Naive thymus-derived CD4-positive, alpha-beta T cell (primary cell): ENCODE results near the gene ADORA3. TPM values are rescaled to one million over a fixed set of nuclear protein-coding genes. Genes with fewer than 3 reads are reported as not detected.
A peak's percentile ranks its signal among the peaks of the same experiment; 100 is the strongest.

ENCODE experiments used
- ATAC-seq: fragments of 150-1000 bp; cut with Tn5 transposase; 2 replicates; pipeline ENCODE4 v1.10.0; 2021; ENCODE audit warnings: mild to moderate bottlenecking, moderate library complexity
- CTCF ChIA-PET: fragments of 350-600 bp; sonication (Branson Sonifier 250); formaldehyde crosslinking; loops from one replicate; lab custom pipeline; 2021; ENCODE audit warnings: antibody characterized with exemption; lab: Charles Lee
- POLR2A ChIA-PET: fragments of 350-600 bp; sonication (Branson Sonifier 250); formaldehyde crosslinking; loops from one replicate; lab custom pipeline; 2021; ENCODE audit warnings: antibody characterized with exemption, inconsistent platforms; lab: Charles Lee
- DNase-seq, 9 donors: peaks; one replicate each; pipeline versions ENCODE4 v3.0.0 to v3.0.0-alpha.2; 2020 to 2022; ENCODE audit warnings: mixed read lengths in 1 of 9
- H3K27ac ChIP-seq: one replicate; pipeline ENCODE4 v1.7.0; 2013; ENCODE audit warnings: mild to moderate bottlenecking, low read depth, low read length, moderate library complexity
- H3K27me3 ChIP-seq, 2 donors: one replicate each; pipeline ENCODE4 v1.7.0; 2013; ENCODE audit warnings: low read length in 2 of 2, mild to moderate bottlenecking in 2 of 2, moderate library complexity in 2 of 2; ENCODE audit not compliant: control insufficient read depth in 2 of 2, insufficient read depth in 2 of 2
- H3K36me3 ChIP-seq, 3 experiments: 1 replicate in 2 of 3; 2 replicates in 1 of 3; pipeline ENCODE4 v1.7.0; 2013; ENCODE audit warnings: low read length in 3 of 3, mild to moderate bottlenecking in 3 of 3, moderate library complexity in 1 of 3; ENCODE audit not compliant: insufficient read depth in 3 of 3, control insufficient read depth in 2 of 3
- H3K4me1 ChIP-seq, 2 donors: one replicate each; pipeline ENCODE4 v1.7.0; 2013; ENCODE audit warnings: low read length in 2 of 2, mild to moderate bottlenecking in 2 of 2, moderate library complexity in 1 of 2; ENCODE audit not compliant: control insufficient read depth in 2 of 2, insufficient read depth in 2 of 2
- H3K4me3 ChIP-seq: 2 replicates; pipeline ENCODE4 v1.7.0; 2013; ENCODE audit warnings: mild to moderate bottlenecking, low read length
- H3K9me3 ChIP-seq, 3 experiments: 1 replicate in 2 of 3; 2 replicates in 1 of 3; pipeline ENCODE4 v1.7.0; 2013; ENCODE audit warnings: low read length in 3 of 3; ENCODE audit not compliant: control insufficient read depth in 2 of 3
- H3K27ac Mint-ChIP-seq, 9 donors: one replicate each; pipeline ENCODE4 v1.8.0; 2020 to 2022; ENCODE audit warnings: mixed read lengths in 9 of 9, mild to moderate bottlenecking in 8 of 9, moderate library complexity in 5 of 9, inconsistent platforms in 2 of 9
- H3K27me3 Mint-ChIP-seq, 5 donors: one replicate each; pipeline ENCODE4 v1.8.0; 2021 to 2022; ENCODE audit warnings: mixed read lengths in 5 of 5, mild to moderate bottlenecking in 1 of 5
- H3K36me3 Mint-ChIP-seq, 5 donors: one replicate each; pipeline ENCODE4 v1.8.0; 2020 to 2022; ENCODE audit warnings: mixed read lengths in 5 of 5, mild to moderate bottlenecking in 3 of 5, inconsistent platforms in 1 of 5
- H3K4me1 Mint-ChIP-seq, 7 donors: one replicate each; pipeline ENCODE4 v1.8.0; 2020 to 2022; ENCODE audit warnings: mixed read lengths in 7 of 7, mild to moderate bottlenecking in 3 of 7, inconsistent platforms in 1 of 7
- H3K4me3 Mint-ChIP-seq, 10 donors: one replicate each; pipeline ENCODE4 v1.8.0; 2020 to 2022; ENCODE audit warnings: mild to moderate bottlenecking in 10 of 10, mixed read lengths in 10 of 10, moderate library complexity in 6 of 10, inconsistent platforms in 2 of 10
- H3K9me3 Mint-ChIP-seq, 11 donors: one replicate each; pipeline ENCODE4 v1.8.0; 2020 to 2022; ENCODE audit warnings: mixed read lengths in 11 of 11, mild to moderate bottlenecking in 4 of 11, inconsistent platforms in 1 of 11, moderate library complexity in 1 of 11
- intact Hi-C, 2 donors: fragments of 100-400 bp; cut with micrococcal nuclease; formaldehyde crosslinking; loops; one replicate each; pipeline ENCODE4 v1.15.1; 2023
- polyA plus RNA-seq, 2 donors: library from polyadenylated mRNA; unstranded; fragments of 300-500 nt; fragmentation: Illumina TruSeq; gene quantifications; one replicate each; pipeline ENCODE4 v1.2.3, GENCODE V29; 2021
- total RNA-seq, 6 experiments: library from RNA in 5 of 6; stranded (reverse) in 5 of 6; gene quantifications; 1 replicate in 5 of 6; 2 replicates in 1 of 6; pipeline ENCODE4 v1.2.3 and lab custom pipeline; 2021 to 2026

The ADORA3 gene
- total and polyA plus RNA-seq, 7 experiments from 2014 or later = 0.66 to 1.6 (median 1.0) TPM; not detected in 4

DNA sequence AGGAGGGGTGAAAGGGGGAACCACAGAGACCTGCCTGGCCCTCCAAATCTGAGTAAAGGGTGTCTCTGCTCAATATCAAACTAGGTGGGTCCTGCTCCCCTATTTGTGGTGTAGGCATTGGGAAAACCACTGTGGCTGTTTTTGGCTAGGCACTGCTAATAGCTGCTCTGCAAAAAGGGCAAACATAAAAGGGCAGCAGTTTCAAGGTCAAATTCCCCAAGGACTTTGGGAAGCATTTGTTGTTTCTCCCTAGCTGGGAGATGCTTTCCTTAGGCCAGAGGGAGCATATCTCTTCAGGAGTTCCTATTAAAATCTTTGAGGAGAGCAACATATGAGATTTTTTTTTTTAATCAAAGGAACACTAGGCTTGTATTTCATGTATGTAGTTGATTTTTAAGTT, 27.2 kb downstream of the ADORA3 start:
- peaks cover 0 to 18% (median 0%) of the 10 kb centered on the region in 5 donors for H3K27me3 Mint-ChIP-seq
- peaks cover 9 to 27% (median 19%) of the 10 kb centered on the region in 5 donors for H3K36me3 Mint-ChIP-seq
- H3K4me3 Mint-ChIP-seq = peak overlapping the region in 9 of 10 donors; percentile 76 to 98 (median 92)
- intact Hi-C loops = loop anchor here (1.0 to 10.0 kb wide), 3 partner anchors 251 to 1261 kb away; partner anchors contain the start of genes CHI3L2 (in 1 of the 2), DDX20 (in 1 of the 2) and KCNC4 (in 1 of the 2)
- Histone ChIP-seq H3K36me3 (peaks cover 0 to 11% (median 5%) of the 10 kb centered on the region in 3 experiments), H3K27me3 (no peaks in the 10 kb centered on the region), H3K9me3 (no peaks in the 10 kb centered on the region), H3K4me1 (peaks cover 53% of the 10 kb centered on the region in 2 donors), H3K4me3 (peak overlapping the region; percentile 48), H3K27ac (peak overlapping the region; percentile 87)
- POLR2A ChIA-PET = interaction anchor here (0.6 to 9.0 kb wide), 16 partner anchors 8 to 279 kb away, joined by 3 to 96 read pairs (median 3); partner anchors contain the start of genes ADORA3, ATP5PB, TMIGD3 and WDR77
- peak overlapping the region in 6 of 9 donors; percentile 89 to 96 (median 92) for H3K27ac Mint-ChIP-seq
- H3K4me1 Mint-ChIP-seq = peaks cover 34 to 66% (median 53%) of the 10 kb centered on the region in 7 donors
- CTCF ChIA-PET = interaction anchor here (0.6 to 9.9 kb wide), 7 partner anchors 27 to 294 kb away, joined by 3 to 83 read pairs (median 3); partner anchors contain the start of genes ADORA3, DDX20 and TMIGD3
- ATAC-seq (no peak), DNase-seq (no peak)
- H3K9me3 Mint-ChIP-seq = peaks cover 0 to 5% (median 0%) of the 10 kb centered on the region in 11 donors

DNA sequence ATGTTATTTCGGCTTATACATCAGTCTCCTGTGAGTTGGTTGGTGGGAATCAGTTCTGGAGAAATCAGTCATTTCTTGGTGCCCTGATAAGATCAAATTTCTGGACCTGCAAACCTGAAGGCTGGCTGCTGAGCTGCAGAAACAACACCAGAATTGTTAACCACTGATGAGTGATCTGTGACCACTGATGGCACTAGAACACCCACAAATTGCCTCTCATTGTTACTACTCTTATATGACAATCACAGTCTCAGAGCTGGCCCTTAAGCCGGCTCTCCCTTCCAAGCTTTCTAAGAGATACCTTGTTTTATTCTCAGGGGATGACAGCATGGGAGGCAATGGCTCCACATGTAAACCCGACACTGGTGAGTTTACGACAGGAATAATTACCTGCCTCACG, 27.7 kb downstream of the ADORA3 start:
- Mint-ChIP-seq H3K4me1 (peaks cover 34 to 64% (median 51%) of the 10 kb centered on the region in 7 donors), H3K9me3 (peaks cover 0 to 5% (median 0%) of the 10 kb centered on the region in 11 donors), H3K36me3 (peaks cover 9 to 27% (median 19%) of the 10 kb centered on the region in 5 donors), H3K4me3 (peak overlapping the region in 9 of 10 donors; percentile 75 to 98 (median 92)), H3K27ac (peak overlapping the region in 6 of 9 donors; percentile 89 to 96 (median 92)), H3K27me3 (peaks cover 0 to 18% (median 0%) of the 10 kb centered on the region in 5 donors)
- H3K27ac ChIP-seq = peak overlapping the region; percentile 87
- intact Hi-C loops = loop anchor here (1.0 to 10.0 kb wide), 4 partner anchors 26 to 1261 kb away; partner anchors contain the start of genes ATP5PB (in 1 of the 2), CHI3L2 (in 1 of the 2), DDX20 (in 1 of the 2) and KCNC4 (in 1 of the 2)
- peaks cover 55 to 56% of the 10 kb centered on the region in 2 donors for H3K4me1 ChIP-seq
- peaks cover 0 to 11% (median 5%) of the 10 kb centered on the region in 3 experiments for H3K36me3 ChIP-seq
- ChIA-PET POLR2A (interaction anchor here (0.6 to 9.0 kb wide), 13 partner anchors 9 to 279 kb away, joined by 3 to 96 read pairs (median 4); partner anchors contain the start of genes ADORA3, ATP5PB, TMIGD3 and WDR77), CTCF (interaction anchor here (0.6 to 9.9 kb wide), 5 partner anchors 32 to 294 kb away, joined by 3 to 83 read pairs (median 3); no protein-coding TSS in a partner anchor)
- peak overlapping the region; percentile 48 for H3K4me3 ChIP-seq
- H3K27me3 ChIP-seq = no peaks in the 10 kb centered on the region
- DNase-seq (peak in 1 of 9 donors; percentile 33), ATAC-seq (no peak)
- no peaks in the 10 kb centered on the region for H3K9me3 ChIP-seq

DNA sequence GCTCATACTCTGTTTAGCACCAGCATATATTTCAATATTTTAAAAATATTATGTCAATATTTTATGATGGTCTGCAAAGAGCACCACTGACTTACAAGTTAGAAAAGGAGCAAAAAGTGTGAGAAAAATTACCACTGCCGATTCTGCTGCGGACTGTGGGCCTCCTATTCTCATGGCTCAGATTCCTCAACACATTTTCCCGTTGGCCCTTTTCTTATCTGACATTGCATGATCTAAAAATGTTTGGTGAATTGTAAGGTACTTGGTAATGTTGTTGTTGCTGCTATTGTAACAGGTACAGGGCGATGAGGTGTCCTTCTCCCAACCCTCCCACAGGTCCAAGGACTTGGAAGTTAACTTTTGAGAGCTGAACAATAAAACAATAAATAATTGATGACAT, 28.9 kb downstream of the ADORA3 start:
- H3K27me3 ChIP-seq = no peaks in the 10 kb centered on the region
- ChIA-PET POLR2A (interaction anchor here (0.6 to 9.0 kb wide), 7 partner anchors 23 to 1980 kb away, joined by 3 to 96 read pairs (median 3); partner anchors contain the start of genes ATP5PB and WDR77), CTCF (interaction anchor here (0.6 to 9.9 kb wide), 4 partner anchors 25 to 239 kb away, joined by 3 to 83 read pairs (median 4); partner anchors contain the start of genes ATP5PB and WDR77)
- Mint-ChIP-seq H3K4me3 (peak overlapping the region in 9 of 10 donors; percentile 87 to 98 (median 92)), H3K27me3 (peaks cover 0 to 12% (median 0%) of the 10 kb centered on the region in 5 donors), H3K27ac (peak overlapping the region in 5 of 9 donors; percentile 91 to 96 (median 93)), H3K4me1 (peaks cover 32 to 53% (median 43%) of the 10 kb centered on the region in 7 donors), H3K9me3 (peaks cover 0 to 5% (median 0%) of the 10 kb centered on the region in 11 donors), H3K36me3 (peaks cover 9 to 27% (median 19%) of the 10 kb centered on the region in 5 donors)
- H3K4me3 ChIP-seq = peak overlapping the region; percentile 48
- intact Hi-C loops = loop anchor here (5.0 to 10.0 kb wide), 3 partner anchors 33 to 1260 kb away; partner anchors contain the start of genes CHI3L2 (in 1 of the 2) and KCNC4 (in 1 of the 2)
- peak overlapping the region; percentile 87 for H3K27ac ChIP-seq
- H3K4me1 ChIP-seq = peaks cover 66 to 68% of the 10 kb centered on the region in 2 donors
- ATAC-seq (no peak), DNase-seq (no peak)
- H3K9me3 ChIP-seq = no peaks in the 10 kb centered on the region
- H3K36me3 ChIP-seq = peaks cover 0 to 11% (median 5%) of the 10 kb centered on the region in 3 experiments

DNA sequence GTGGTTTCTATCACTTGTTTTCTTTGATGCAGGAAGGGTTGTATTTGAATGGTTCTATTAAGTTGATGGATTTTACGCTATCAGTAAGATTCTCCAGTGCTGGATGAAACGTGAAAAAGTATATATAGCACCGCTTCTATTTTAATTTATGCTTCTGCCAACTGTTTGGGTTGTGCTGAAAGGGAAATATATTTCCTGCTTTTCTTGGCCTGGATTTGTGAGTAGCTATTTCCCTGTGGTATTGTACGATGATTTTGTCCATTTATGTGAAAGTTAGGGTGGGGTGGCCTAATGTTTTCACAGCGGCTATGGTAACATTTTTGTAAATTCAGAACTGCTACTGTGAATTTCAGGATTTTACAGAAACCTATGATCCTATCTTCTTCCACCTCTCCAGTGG, 29.3 kb downstream of the ADORA3 start:
- Histone ChIP-seq H3K27me3 (no peaks in the 10 kb centered on the region), H3K36me3 (peaks cover 0 to 11% (median 5%) of the 10 kb centered on the region in 3 experiments), H3K4me3 (peak overlapping the region; percentile 48), H3K4me1 (peaks cover 70 to 71% of the 10 kb centered on the region in 2 donors), H3K9me3 (no peaks in the 10 kb centered on the region), H3K27ac (peak overlapping the region; percentile 87)
- DNase-seq (no peak), ATAC-seq (no peak)
- Mint-ChIP-seq H3K36me3 (peaks cover 9 to 27% (median 19%) of the 10 kb centered on the region in 5 donors), H3K27ac (peak overlapping the region in 6 of 9 donors; percentile 84 to 96 (median 92)), H3K4me3 (peak overlapping the region in 9 of 10 donors; percentile 87 to 98 (median 92)), H3K9me3 (peaks cover 0 to 5% (median 0%) of the 10 kb centered on the region in 11 donors), H3K27me3 (peaks cover 0 to 10% (median 0%) of the 10 kb centered on the region in 5 donors), H3K4me1 (peaks cover 31 to 51% (median 43%) of the 10 kb centered on the region in 7 donors)
- ChIA-PET POLR2A (interaction anchor here (0.9 to 9.0 kb wide), 6 partner anchors 23 to 240 kb away, joined by 3 to 96 read pairs (median 3); partner anchors contain the start of genes ATP5PB and WDR77), CTCF (interaction anchor here (1.0 to 9.9 kb wide), 4 partner anchors 21 to 34 kb away, joined by 3 to 83 read pairs (median 4); partner anchors contain the start of genes ATP5PB and WDR77)
- intact Hi-C loops = loop anchor here (5.0 to 10.0 kb wide), 3 partner anchors 33 to 1259 kb away; partner anchors contain the start of genes CHI3L2 (in 1 of the 2) and KCNC4 (in 1 of the 2)

DNA sequence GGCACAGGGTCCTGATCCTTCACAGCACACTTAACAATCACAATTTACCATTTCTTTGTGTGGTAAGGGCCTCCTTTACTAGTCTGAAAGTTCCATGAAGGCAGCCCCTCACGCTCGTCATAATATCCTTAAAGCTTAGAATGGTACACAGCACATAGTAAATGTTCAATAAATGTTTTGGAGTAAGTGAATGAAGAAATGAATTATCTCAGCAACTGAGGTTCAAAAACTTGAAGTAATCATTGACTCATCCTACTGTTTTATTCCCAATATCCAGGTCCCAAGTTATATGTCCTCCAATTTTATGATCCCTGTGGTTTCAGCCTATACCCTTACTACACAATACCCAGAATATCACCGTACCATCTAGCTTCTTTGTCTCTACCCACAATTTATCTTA, 31.9 kb downstream of the ADORA3 start:
- Histone ChIP-seq H3K9me3 (no peaks in the 10 kb centered on the region), H3K4me1 (peaks cover 50 to 54% of the 10 kb centered on the region in 2 donors), H3K27ac (peak overlapping the region; percentile 68), H3K4me3 (peak overlapping the region; percentile 36), H3K27me3 (no peaks in the 10 kb centered on the region), H3K36me3 (peaks cover 0 to 13% (median 0%) of the 10 kb centered on the region in 3 experiments)
- Mint-ChIP-seq H3K36me3 (peaks cover 0 to 20% (median 6%) of the 10 kb centered on the region in 5 donors), H3K4me1 (peaks cover 10 to 31% (median 19%) of the 10 kb centered on the region in 7 donors), H3K27me3 (no peaks in the 10 kb centered on the region), H3K27ac (no peak overlapping the region), H3K4me3 (no peak overlapping the region), H3K9me3 (no peaks in the 10 kb centered on the region)
- ChIA-PET POLR2A (interaction anchor here (0.6 to 9.0 kb wide), 12 partner anchors 9 to 285 kb away, joined by 3 to 96 read pairs (median 4); partner anchors contain the start of genes ADORA3, ATP5PB, DDX20 and TMIGD3), CTCF (interaction anchor here (0.7 to 3.2 kb wide), 3 partner anchors 11 to 298 kb away, joined by 3 to 15 read pairs (median 5); no protein-coding TSS in a partner anchor)
- intact Hi-C loops = loop anchor here (1.0 to 10.0 kb wide), 5 partner anchors 22 to 1257 kb away; partner anchors contain the start of genes ATP5PB (in 2 of the 2), WDR77 (in 2 of the 2), CHI3L2 (in 1 of the 2) and DDX20 (in 1 of the 2)
- DNase-seq (no peak), ATAC-seq (no peak)
